ENCODE data around the gene DRP2. TPM values are rescaled to one million over a fixed set of nuclear protein-coding genes. Genes with fewer than 3 reads are reported as not detected.

Gene DRP2
- total RNA-seq, 4 donors from 2014 or later = 0.08 to 0.39 (median 0.18) TPM

DNA sequence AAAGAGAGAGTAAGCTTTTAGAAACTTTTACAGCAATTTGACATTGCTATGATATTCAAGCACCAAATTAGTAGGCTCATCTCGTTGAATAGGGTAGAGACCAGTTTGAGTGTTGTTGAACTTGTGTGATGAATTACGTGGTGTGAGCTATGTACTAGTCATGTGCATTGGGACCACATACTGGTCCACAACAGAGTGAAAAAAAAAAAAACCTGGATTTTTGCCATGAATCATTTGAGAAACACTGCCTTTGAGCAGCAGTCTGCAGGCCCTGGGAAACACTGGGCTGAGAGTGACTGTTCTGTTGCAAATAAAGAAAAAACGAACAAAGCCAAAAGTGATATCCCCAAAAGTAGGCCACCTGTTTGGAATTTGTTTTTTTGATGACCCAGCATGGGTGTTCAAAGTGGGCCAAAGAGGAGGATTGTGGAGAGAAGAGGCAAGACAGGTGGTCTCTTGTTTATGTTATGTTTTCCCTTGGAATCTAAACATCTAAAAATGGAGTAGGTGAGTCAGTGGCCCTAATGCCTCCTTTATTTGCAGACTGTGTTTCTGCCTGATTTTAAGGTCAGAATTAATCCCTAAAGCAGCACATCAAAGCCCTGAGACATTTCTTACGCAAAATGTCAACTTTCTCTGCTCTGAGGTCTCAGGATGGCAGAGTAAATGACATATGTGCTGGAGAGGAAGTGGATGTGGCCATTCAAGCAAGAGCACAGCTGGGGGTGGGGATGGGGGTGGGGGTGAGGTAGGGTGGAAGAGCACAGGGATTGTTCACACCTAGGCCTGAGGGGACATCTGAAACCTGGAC, 38.1 kb downstream of the DRP2 start:
- intact Hi-C loops (cut with DNase I; ENCODE audit: low total_unique reads) = no loop called here
- 70 to 90% methylated on average over 4 of the region's 4 CpGs for WGBS, 2 donors
- TF ChIP-seq, protein P1, sequence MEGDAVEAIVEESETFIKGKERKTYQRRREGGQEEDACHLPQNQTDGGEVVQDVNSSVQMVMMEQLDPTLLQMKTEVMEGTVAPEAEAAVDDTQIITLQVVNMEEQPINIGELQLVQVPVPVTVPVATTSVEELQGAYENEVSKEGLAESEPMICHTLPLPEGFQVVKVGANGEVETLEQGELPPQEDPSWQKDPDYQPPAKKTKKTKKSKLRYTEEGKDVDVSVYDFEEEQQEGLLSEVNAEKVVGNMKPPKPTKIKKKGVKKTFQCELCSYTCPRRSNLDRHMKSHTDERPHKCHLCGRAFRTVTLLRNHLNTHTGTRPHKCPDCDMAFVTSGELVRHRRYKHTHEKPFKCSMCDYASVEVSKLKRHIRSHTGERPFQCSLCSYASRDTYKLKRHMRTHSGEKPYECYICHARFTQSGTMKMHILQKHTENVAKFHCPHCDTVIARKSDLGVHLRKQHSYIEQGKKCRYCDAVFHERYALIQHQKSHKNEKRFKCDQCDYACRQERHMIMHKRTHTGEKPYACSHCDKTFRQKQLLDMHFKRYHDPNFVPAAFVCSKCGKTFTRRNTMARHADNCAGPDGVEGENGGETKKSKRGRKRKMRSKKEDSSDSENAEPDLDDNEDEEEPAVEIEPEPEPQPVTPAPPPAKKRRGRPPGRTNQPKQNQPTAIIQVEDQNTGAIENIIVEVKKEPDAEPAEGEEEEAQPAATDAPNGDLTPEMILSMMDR (IDR thresholded peaks at IDR 0.05) = no peak
- TF ChIP-seq POLR2A (IDR thresholded peaks at IDR 0.05) = no peak

DNA sequence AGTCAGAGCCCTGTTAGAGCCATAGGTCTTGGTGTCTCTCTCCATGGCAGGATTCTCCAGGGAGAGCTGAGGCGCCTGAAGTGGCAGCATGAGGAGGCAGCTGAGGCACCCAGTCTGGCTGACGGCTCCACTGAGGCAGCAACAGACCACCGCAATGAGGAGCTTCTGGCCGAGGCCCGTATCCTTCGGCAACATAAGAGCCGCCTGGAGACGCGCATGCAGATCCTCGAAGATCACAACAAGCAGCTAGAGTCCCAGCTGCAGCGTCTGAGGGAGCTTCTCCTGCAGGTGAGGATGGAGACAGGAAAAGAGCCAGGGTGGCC, 38.6 kb downstream of the DRP2 start:
- DNase-seq (ENCODE audit: low spot score in 2 of 2) = no peak
- no peak for TF ChIP-seq POLR2A (IDR thresholded peaks at IDR 0.05)
- TF ChIP-seq, protein P1 (IDR thresholded peaks at IDR 0.05) = no peak
- intact Hi-C loops (cut with DNase I; ENCODE audit: low total_unique reads) = no loop called here
- H3K4me3 ChIP-seq (ENCODE audit: low read depth, poor library complexity, severe bottlenecking) = no peak overlapping the region
- WGBS, 2 donors = 80 to 88% methylated on average over 1 to 11 of the region's 11 CpGs

More for the DNA sequence above, 38.1 kb downstream of the DRP2 start:
- no peak overlapping the region for H3K4me3 ChIP-seq (ENCODE audit: low read depth, poor library complexity, severe bottlenecking)
- no peak for DNase-seq (ENCODE audit: low spot score in 2 of 2)

DNA sequence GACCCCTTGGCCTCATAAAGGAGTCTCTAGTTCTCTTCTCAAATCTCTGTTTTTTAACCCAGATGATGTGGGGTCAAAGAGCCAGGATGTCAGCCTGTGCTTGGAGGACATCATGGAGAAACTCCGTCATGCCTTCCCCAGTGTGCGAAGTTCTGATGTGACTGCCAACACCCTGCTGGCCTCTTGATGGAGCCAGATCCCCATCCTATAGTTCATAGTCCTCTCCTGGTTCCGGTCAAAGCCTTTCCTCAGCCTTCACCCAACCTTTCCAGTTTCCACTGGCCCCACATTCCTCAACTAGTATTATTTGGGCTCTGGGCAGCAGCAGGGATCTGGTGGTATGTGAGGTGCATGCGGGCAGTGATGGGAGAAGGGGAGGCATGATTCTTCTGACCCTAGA, 40.8 kb downstream of the DRP2 start:
- intact Hi-C loops (cut with DNase I; ENCODE audit: low total_unique reads) = no loop called here
- DNase-seq (ENCODE audit: low spot score in 2 of 2) = no peak
- H3K4me3 ChIP-seq (ENCODE audit: low read depth, poor library complexity, severe bottlenecking) = no peak overlapping the region
- no peak for TF ChIP-seq POLR2A (IDR thresholded peaks at IDR 0.05)
- TF ChIP-seq, protein P1 (IDR thresholded peaks at IDR 0.05) = no peak
- WGBS, 2 donors = 82 to 85% methylated on average over 4 of the region's 4 CpGs

DNA sequence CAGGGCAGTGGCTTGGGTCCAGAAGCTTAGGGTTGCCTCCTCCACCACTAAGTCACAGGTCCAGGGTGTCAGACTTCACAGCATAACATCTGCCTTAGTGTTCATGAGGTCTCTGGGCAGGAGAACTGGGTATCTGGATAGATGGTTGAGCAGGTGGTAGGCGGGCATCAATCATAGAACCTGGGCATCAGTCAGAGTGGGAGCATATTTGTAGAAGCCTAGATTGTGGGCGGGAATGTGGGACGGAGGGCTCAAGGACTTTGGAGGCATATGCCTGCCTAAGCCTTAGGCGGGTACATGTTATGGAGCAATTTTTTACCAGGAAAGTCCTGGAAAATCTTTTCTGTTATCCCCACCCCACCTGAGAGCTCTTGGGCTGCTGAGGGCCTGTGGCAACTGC, 43.0 kb downstream of the DRP2 start:
- TF ChIP-seq, protein P1 (IDR thresholded peaks at IDR 0.05) = no peak
- no peak for TF ChIP-seq POLR2A (IDR thresholded peaks at IDR 0.05)
- no peak for DNase-seq (ENCODE audit: low spot score in 2 of 2)
- no peak overlapping the region for H3K4me3 ChIP-seq (ENCODE audit: low read depth, poor library complexity, severe bottlenecking)
- intact Hi-C loops (cut with DNase I; ENCODE audit: low total_unique reads) = no loop called here
- WGBS, 2 donors = 87% methylated on average over 4 of the region's 4 CpGs; no CpG with 5 or more reads in 1 of the 2 donors

DNA sequence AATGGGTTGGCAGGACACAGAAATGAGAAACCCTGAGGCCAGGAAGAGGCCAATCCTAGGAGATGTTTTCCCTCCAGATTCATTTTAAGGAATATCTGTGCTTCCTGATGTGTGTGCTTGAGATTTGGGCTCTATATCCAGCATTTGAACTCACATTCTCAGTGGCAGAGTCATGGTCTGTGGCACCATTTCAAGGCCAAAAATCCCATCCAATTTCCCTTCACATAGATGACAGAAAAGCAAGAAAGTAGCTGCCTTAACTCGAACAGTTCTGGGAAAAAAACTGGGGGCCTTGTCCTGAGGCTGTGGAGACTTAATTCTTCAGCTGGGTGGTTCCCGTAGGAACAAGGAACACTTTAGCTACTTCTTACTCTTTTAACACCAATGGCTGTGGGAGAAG, 44.2 kb downstream of the DRP2 start:
- H3K4me3 ChIP-seq (ENCODE audit: low read depth, poor library complexity, severe bottlenecking) = no peak overlapping the region
- no peak for TF ChIP-seq POLR2A (IDR thresholded peaks at IDR 0.05)
- TF ChIP-seq, protein P1 (IDR thresholded peaks at IDR 0.05) = no peak
- intact Hi-C loops (cut with DNase I; ENCODE audit: low total_unique reads) = no loop called here
- no peak for DNase-seq (ENCODE audit: low spot score in 2 of 2)
- 28 to 41% methylated on average over 2 of the region's 2 CpGs for WGBS, 2 donors
